ENCODE measurements around the gene FAM193A.

DNA sequence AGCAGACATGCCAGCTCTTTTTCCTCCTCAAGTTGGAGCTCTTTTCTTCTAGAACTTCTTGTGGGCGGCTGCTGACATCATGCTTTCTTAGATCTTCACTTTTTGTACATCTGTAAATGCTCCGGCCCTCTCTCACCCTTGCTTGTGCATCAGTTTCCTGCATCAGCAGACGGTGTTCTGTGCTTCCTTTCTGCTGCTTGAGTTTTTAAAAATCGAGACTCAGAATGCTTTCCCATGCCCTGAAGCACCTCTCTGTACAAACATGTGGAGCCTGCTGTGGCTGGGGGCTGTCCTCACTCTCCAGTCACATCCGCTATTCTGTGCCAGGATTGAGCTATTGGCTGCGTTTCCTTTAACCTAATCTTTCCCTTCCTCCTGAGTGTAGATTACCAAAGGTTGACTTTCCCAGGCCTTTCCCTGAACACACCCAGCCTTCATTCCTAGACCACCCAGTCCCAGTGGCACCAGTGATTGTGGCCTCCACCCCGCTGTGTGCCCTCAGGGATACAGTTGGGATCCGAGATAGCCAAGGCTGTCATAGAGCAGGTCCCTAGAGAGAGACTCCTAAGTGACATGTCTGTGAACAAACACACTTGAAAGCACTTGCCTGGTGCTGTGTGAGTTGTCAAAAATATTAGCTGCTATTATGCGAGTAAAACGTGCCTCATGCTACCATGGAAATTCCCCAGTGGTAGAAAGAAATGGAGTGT lies 177.8 kb downstream of the FAM193A start:
- TF ChIP-seq, protein P1, sequence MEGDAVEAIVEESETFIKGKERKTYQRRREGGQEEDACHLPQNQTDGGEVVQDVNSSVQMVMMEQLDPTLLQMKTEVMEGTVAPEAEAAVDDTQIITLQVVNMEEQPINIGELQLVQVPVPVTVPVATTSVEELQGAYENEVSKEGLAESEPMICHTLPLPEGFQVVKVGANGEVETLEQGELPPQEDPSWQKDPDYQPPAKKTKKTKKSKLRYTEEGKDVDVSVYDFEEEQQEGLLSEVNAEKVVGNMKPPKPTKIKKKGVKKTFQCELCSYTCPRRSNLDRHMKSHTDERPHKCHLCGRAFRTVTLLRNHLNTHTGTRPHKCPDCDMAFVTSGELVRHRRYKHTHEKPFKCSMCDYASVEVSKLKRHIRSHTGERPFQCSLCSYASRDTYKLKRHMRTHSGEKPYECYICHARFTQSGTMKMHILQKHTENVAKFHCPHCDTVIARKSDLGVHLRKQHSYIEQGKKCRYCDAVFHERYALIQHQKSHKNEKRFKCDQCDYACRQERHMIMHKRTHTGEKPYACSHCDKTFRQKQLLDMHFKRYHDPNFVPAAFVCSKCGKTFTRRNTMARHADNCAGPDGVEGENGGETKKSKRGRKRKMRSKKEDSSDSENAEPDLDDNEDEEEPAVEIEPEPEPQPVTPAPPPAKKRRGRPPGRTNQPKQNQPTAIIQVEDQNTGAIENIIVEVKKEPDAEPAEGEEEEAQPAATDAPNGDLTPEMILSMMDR (IDR thresholded peaks at IDR 0.05) = no peak
- no peak for TF ChIP-seq POLR2A (IDR thresholded peaks at IDR 0.05)

Data from adrenal gland (tissue), 5 donors.